Endothelial cell (in vitro differentiated cells): Measurements from ENCODE around the gene GRHPR. TPM values are rescaled to one million over a fixed set of nuclear protein-coding genes. Genes with fewer than 3 reads are reported as not detected.
A peak's percentile ranks its signal among the peaks of the same experiment; 100 is the strongest.

ENCODE experiments used
- DNase-seq: peaks from one replicate; pipeline ENCODE4 v3.0.0; 2021; ENCODE audit warnings: low spot score
- H3K27ac Mint-ChIP-seq: one replicate; pipeline ENCODE4 v1.8.0; 2021; ENCODE audit warnings: mixed read lengths, inconsistent platforms; ENCODE audit not compliant: unreplicated experiment
- H3K27me3 Mint-ChIP-seq: one replicate; pipeline ENCODE4 v1.8.0; 2021; ENCODE audit warnings: mild to moderate bottlenecking, moderate library complexity, mixed read lengths, inconsistent platforms; ENCODE audit not compliant: unreplicated experiment
- H3K36me3 Mint-ChIP-seq: one replicate; pipeline ENCODE4 v1.8.0; 2021; ENCODE audit warnings: mild to moderate bottlenecking, low read depth, mixed read lengths, inconsistent platforms; ENCODE audit not compliant: unreplicated experiment
- H3K4me1 Mint-ChIP-seq: one replicate; pipeline ENCODE4 v1.8.0; 2021; ENCODE audit warnings: mild to moderate bottlenecking, mixed read lengths, inconsistent platforms; ENCODE audit not compliant: unreplicated experiment
- H3K4me3 Mint-ChIP-seq: one replicate; pipeline ENCODE4 v1.8.0; 2021; ENCODE audit warnings: mild to moderate bottlenecking, mixed read lengths, inconsistent platforms; ENCODE audit not compliant: unreplicated experiment
- H3K9me3 Mint-ChIP-seq: one replicate; pipeline ENCODE4 v1.8.0; 2021; ENCODE audit warnings: mixed read lengths, inconsistent platforms; ENCODE audit not compliant: unreplicated experiment
- total RNA-seq: library from RNA; stranded (reverse); fragmentation: NEBNext Ultra II Directional; extraction: Animal tissue kit (Norgen Biotek cat#: 25700); gene quantifications from one replicate; pipeline ENCODE4 v1.2.1, GENCODE V29; 2021; ENCODE audit not compliant: unreplicated experiment
- TF ChIP-seq, protein P1 (sequence below): fragments of 200-600 bp; sonication (generic); IDR thresholded peaks from one replicate; pipeline ENCODE4 v1.5.0; 2021; ENCODE audit warnings: antibody characterized with exemption; ENCODE audit not compliant: unreplicated experiment

Gene GRHPR
- total RNA-seq, 1 donor from 2014 or later = 81.5 TPM

DNA sequence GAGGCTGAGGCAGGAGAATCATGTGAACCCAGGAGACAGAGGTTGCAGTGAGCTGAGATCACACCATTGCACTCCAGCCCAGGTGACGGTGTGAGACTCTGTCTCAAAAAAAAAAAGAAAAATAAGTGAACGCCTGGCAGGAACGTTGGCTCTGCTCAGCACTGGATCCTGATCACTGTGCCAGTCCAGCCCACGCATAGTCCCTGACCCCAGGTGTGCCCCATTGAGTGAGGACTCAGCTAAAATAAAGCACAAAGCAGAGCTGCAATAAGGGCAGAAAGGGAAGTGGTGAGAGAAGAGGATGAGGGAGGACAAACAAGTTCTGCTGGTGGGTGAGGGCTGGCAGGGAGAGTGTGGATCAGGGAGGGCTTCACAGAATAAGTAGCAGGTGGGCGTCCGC is 4.3 kb downstream of the GRHPR start:
- no peaks in the 10 kb centered on the region for H3K9me3 Mint-ChIP-seq
- TF ChIP-seq, protein P1, sequence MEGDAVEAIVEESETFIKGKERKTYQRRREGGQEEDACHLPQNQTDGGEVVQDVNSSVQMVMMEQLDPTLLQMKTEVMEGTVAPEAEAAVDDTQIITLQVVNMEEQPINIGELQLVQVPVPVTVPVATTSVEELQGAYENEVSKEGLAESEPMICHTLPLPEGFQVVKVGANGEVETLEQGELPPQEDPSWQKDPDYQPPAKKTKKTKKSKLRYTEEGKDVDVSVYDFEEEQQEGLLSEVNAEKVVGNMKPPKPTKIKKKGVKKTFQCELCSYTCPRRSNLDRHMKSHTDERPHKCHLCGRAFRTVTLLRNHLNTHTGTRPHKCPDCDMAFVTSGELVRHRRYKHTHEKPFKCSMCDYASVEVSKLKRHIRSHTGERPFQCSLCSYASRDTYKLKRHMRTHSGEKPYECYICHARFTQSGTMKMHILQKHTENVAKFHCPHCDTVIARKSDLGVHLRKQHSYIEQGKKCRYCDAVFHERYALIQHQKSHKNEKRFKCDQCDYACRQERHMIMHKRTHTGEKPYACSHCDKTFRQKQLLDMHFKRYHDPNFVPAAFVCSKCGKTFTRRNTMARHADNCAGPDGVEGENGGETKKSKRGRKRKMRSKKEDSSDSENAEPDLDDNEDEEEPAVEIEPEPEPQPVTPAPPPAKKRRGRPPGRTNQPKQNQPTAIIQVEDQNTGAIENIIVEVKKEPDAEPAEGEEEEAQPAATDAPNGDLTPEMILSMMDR = no peak
- no peak for DNase-seq
- no peaks in the 10 kb centered on the region for H3K27me3 Mint-ChIP-seq
- H3K36me3 Mint-ChIP-seq = peaks cover 17% of the 10 kb centered on the region
- peaks cover 12% of the 10 kb centered on the region for H3K4me1 Mint-ChIP-seq
- no peak overlapping the region for H3K4me3 Mint-ChIP-seq
- no peak overlapping the region for H3K27ac Mint-ChIP-seq

DNA sequence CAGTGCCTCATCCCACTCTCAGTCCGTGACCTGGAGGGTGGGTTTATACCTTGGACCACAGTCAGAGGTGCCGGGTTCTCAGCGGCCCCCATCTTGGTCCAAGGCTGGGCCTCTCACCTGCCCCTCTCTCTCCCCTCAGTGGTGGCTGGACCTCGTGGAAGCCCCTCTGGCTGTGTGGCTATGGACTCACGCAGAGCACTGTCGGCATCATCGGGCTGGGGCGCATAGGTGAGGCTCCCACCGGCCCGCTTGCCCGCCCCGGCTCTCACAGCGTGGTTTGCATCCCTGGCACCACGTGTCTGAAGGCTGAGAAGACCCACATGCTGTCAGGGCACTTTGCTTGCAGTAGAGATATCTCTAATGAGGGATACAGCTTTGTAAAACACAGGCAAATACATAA is 5.8 kb downstream of the GRHPR start:
- no peak for DNase-seq
- Mint-ChIP-seq H3K27ac (no peak overlapping the region), H3K36me3 (peaks cover 20% of the 10 kb centered on the region), H3K27me3 (peaks cover 2% of the 10 kb centered on the region), H3K4me3 (no peak overlapping the region), H3K9me3 (no peaks in the 10 kb centered on the region), H3K4me1 (peaks cover 6% of the 10 kb centered on the region)
- TF ChIP-seq, protein P1 = no peak

DNA sequence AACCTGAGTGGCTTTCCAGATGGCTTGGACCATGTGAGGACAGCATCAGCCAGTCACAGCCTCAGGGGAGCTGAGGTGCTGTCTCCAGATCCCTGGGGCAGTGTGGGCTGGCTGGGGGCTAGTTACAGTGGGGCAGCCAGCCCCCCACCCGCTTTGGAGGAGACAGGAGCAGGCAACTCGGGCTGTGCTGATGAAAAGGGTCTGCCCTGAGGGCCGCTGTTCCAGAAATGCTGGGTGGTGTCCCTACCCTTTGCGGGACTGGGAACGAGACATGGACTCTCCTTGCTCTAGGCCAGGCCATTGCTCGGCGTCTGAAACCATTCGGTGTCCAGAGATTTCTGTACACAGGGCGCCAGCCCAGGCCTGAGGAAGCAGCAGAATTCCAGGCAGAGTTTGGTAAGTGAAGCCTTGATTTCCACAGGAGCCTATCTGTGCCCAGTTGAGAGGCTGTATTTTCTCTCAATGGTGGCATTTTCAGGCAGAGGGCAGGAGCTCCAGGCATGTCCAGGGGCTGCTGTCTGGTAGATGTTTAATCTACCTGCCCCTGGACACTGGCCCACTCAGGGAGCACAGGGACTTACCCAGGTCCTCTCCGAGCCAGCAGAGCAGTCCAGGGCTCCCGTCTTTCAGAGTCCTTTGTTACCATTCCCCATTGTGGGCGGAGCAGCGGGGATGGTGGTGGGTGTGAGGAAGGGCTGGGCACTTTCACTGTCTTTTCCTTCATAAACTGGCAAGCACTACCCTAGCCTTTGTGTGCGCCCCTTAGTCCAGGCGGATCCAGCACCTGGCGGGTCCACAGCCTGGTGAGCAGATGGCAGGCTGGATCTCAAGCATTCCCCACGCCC is 7.2 kb downstream of the GRHPR start:
- Mint-ChIP-seq H3K9me3 (no peaks in the 10 kb centered on the region), H3K36me3 (peaks cover 23% of the 10 kb centered on the region), H3K27me3 (peaks cover 2% of the 10 kb centered on the region), H3K4me1 (no peaks in the 10 kb centered on the region), H3K4me3 (no peak overlapping the region), H3K27ac (no peak overlapping the region)
- DNase-seq = no peak
- TF ChIP-seq, protein P1 = no peak

DNA sequence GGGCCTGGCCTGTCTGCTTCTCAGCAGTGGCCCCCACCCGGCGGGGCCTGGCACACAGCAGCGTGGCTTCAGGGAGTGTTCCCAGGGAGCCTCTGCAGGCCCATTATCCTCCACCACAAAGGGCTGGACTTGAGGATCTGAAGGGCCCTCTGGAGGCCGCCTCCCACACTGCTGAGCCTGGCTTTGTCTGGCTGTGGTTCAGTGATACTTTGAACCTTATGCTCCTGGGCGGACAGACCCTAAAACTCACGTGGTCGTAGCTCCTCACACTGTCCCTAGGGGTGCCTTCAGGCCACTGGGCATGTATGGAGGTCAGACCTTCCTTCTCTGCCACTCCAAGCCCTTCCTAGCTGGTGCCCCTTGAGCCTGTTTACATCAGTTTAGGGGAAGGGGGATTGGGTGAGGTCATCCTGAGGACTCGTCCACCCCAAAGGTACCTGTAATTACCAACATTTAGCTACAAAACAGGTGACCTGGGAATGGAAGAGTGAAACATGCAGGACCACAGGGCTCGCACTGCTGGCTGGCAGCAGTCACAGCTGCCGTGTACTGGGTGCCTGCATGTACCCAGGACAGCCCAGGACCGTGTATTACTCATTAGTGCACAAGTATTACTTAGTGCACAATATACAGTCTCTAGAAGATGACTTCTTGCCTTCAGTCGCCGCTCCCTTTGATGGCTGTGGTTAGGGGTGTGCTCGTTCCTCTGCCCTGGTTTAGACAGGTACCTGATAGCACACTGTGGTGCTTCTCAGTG is 8.5 kb downstream of the GRHPR start:
- H3K27ac Mint-ChIP-seq = no peak overlapping the region
- peaks cover 2% of the 10 kb centered on the region for H3K27me3 Mint-ChIP-seq
- TF ChIP-seq, protein P1 = no peak
- H3K9me3 Mint-ChIP-seq = no peaks in the 10 kb centered on the region
- H3K4me1 Mint-ChIP-seq = no peaks in the 10 kb centered on the region
- peaks cover 21% of the 10 kb centered on the region for H3K36me3 Mint-ChIP-seq
- peak overlapping the region; percentile 11 for H3K4me3 Mint-ChIP-seq
- no peak for DNase-seq

DNA sequence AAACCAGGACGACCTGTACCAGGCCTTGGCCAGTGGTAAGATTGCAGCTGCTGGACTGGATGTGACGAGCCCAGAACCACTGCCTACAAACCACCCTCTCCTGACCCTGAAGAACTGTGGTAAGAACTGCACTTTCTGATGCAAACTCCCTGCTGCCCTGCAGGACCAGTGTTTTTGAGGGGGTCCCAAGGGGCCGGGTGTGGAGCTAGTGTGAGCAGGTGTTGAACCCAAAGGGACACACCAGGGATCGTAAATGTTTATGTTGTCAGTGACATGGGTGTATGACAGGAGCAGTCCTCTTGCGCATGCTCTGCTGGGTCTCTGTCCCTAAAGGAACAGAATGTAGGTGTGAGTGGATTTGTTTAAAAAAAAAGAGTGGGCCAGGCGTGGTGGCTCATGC is 9.5 kb downstream of the GRHPR start:
- TF ChIP-seq, protein P1 = no peak
- no peak overlapping the region for H3K27ac Mint-ChIP-seq
- DNase-seq = no peak
- H3K9me3 Mint-ChIP-seq = no peaks in the 10 kb centered on the region
- H3K4me1 Mint-ChIP-seq = no peaks in the 10 kb centered on the region
- no peak overlapping the region for H3K4me3 Mint-ChIP-seq
- H3K36me3 Mint-ChIP-seq = peaks cover 17% of the 10 kb centered on the region
- H3K27me3 Mint-ChIP-seq = peaks cover 2% of the 10 kb centered on the region
